ENCODE measurements around the gene SUMO4.

Gene SUMO4

DNA sequence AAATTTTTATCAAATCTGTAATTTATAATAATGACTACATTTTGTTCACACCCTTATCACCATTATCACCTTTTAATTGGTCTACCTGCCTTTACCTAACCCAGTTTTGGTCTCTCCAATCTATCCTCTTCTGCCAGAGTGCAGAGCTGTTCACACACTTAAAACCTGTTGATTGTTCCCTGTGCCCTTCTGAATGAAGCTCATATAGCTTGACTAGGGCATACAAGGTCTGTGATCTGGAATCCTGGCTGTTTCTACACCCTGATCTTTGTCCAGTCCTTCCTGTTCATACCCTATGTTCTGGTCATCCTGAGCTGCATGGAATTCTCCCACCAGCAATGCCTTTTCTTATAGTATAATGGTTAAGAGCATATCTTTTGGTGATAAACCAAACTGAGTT, 28.9 kb upstream of the SUMO4 start:
- in situ Hi-C loops (cut with MboI; ENCODE audit: low sequenced_read_pairs, unreplicated experiment), result no loop called here
- DNase-seq (ENCODE audit: low spot score), result no peak

DNA sequence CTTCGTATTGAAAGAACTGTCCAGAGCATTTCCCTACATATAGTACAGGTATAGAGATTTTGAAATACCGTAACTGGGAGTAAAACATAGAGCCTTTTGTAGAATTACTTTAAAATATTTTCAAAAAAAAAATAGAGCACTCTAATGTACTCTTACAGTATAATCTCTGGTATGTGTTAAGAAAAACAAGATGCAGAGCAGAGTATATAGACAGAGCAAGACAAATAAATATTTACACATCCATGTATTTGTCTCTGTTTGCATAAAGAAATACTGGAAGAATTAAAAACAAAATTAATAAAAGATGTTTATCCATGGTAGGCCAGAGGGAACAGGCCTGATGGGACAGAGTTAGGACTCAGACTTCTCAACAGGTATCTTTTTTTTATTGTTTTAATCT, 28.0 kb upstream of the SUMO4 start:
- DNase-seq (ENCODE audit: low spot score), result no peak
- in situ Hi-C loops (cut with MboI; ENCODE audit: low sequenced_read_pairs, unreplicated experiment), result no loop called here
- TF ChIP-seq, protein P1, sequence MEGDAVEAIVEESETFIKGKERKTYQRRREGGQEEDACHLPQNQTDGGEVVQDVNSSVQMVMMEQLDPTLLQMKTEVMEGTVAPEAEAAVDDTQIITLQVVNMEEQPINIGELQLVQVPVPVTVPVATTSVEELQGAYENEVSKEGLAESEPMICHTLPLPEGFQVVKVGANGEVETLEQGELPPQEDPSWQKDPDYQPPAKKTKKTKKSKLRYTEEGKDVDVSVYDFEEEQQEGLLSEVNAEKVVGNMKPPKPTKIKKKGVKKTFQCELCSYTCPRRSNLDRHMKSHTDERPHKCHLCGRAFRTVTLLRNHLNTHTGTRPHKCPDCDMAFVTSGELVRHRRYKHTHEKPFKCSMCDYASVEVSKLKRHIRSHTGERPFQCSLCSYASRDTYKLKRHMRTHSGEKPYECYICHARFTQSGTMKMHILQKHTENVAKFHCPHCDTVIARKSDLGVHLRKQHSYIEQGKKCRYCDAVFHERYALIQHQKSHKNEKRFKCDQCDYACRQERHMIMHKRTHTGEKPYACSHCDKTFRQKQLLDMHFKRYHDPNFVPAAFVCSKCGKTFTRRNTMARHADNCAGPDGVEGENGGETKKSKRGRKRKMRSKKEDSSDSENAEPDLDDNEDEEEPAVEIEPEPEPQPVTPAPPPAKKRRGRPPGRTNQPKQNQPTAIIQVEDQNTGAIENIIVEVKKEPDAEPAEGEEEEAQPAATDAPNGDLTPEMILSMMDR (IDR thresholded peaks at IDR 0.05; ENCODE audit: borderline replicate concordance, control extremely low read depth, extremely low read depth, insufficient read depth, missing control alignments), result no peak

More for the DNA sequence above, 28.9 kb upstream of the SUMO4 start:
- TF ChIP-seq, protein P1 (IDR thresholded peaks at IDR 0.05; ENCODE audit: borderline replicate concordance, control extremely low read depth, extremely low read depth, insufficient read depth, missing control alignments), result no peak

DNA sequence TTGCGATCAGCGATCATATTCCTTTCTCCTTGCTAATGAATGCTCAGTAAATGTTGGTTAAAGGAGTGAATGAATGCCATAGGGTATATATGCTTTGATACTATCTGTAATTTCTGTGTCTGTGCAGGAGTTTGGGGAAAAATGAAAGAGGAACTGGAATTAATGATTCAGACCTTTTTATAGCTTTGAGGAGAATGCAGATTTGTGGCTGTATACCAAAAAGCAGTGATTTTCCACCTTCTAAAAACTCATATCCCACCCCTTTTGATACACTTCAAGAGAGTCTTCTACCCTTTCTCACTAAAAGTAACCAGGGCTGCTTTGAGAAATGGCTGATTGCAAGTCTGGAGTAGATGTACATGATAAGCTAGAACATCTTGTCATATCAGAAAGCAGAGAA, 26.6 kb upstream of the SUMO4 start:
- in situ Hi-C loops (cut with MboI; ENCODE audit: low sequenced_read_pairs, unreplicated experiment), result no loop called here
- DNase-seq (ENCODE audit: low spot score), result no peak
- TF ChIP-seq, protein P1 (IDR thresholded peaks at IDR 0.05; ENCODE audit: borderline replicate concordance, control extremely low read depth, extremely low read depth, insufficient read depth, missing control alignments), result no peak

DNA sequence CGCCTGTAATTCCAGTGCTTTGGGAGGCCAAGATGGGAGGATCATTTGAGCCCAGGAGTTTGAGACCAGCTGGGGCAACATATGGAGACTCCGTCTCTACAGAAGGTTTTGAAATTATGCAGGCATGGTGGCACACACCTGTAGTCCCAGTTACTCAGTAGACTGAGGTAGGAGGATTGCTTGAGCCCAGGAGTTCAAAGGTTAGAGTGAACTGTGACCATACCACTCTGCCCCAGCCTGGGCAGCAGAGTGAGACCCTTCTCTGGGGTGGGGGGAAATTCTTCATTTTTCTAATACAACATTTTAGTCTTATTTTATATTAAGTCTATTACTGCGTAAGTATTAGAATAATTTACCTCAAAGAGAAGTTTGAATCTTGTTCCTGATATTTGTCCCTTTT, 20.1 kb upstream of the SUMO4 start:
- no peak for DNase-seq (ENCODE audit: low spot score)
- TF ChIP-seq, protein P1 (IDR thresholded peaks at IDR 0.05; ENCODE audit: borderline replicate concordance, control extremely low read depth, extremely low read depth, insufficient read depth, missing control alignments), result no peak
- in situ Hi-C loops (cut with MboI; ENCODE audit: low sequenced_read_pairs, unreplicated experiment), result no loop called here

DNA sequence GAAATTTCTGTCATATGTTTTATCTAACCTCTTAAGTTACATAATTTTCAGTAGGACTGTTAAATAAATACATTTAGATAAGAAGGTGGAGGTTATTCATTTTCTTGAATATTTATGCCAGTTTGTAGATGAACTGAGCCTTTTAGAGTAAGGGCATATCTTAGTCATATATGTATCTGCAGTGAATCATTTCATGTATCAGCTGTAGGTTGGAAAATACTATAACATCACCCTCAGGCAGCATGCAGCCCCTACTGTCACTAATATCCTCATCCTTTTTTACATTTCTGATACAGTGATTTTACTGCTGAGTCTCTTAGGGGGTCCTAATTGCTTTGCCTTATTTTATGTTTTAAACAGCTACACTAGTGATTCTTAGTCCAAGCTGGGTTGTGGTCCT, 19.5 kb upstream of the SUMO4 start:
- in situ Hi-C loops (cut with MboI; ENCODE audit: low sequenced_read_pairs, unreplicated experiment), result no loop called here
- DNase-seq (ENCODE audit: low spot score), result no peak
- TF ChIP-seq, protein P1 (IDR thresholded peaks at IDR 0.05; ENCODE audit: borderline replicate concordance, control extremely low read depth, extremely low read depth, insufficient read depth, missing control alignments), result no peak

DNA sequence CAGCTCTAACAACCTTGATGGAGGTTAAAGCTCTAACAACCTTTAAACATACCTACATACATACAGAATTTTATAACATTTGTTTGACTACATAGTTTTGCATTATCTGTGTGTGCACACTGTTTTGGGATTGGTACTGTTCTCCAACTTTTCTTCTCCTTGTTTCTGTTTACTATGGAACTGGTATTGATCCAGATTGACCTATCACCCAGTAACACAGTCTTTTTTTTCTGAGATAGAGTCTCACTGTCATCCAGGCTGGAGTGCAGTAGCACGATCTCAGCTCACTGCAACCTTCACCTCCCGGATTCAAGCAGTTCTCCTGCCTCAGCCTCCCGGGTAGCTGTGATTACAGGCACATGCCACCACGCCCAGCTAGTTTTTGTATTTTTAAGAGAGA, 16.7 kb upstream of the SUMO4 start:
- DNase-seq (ENCODE audit: low spot score), result no peak
- TF ChIP-seq, protein P1 (IDR thresholded peaks at IDR 0.05; ENCODE audit: borderline replicate concordance, control extremely low read depth, extremely low read depth, insufficient read depth, missing control alignments), result no peak
- in situ Hi-C loops (cut with MboI; ENCODE audit: low sequenced_read_pairs, unreplicated experiment), result no loop called here

DNA sequence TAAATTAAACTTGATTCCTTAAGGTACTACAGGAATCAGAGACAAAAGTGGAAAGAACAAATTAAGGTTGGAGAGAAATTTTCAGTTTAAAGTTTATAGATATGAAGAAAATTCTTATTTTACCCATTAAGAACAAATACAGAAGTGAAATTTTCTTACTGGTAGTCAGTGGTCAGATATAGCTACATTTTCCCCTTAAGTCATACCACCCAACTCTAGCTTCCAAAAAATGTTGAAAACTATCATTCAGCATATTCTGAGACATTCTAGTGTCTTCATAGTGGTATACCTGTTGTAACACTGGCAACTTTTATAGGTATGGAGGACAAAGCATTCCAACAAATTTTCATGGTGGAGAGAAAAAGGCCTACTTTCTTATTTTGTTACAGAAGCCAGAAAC, 15.6 kb upstream of the SUMO4 start:
- TF ChIP-seq, protein P1 (IDR thresholded peaks at IDR 0.05; ENCODE audit: borderline replicate concordance, control extremely low read depth, extremely low read depth, insufficient read depth, missing control alignments), result no peak
- no peak for DNase-seq (ENCODE audit: low spot score)
- in situ Hi-C loops (cut with MboI; ENCODE audit: low sequenced_read_pairs, unreplicated experiment), result no loop called here

Data from GM13976 (cell line).